GM15510 (cell line): ENCODE measurements around the gene MATN4.

ENCODE experiments used
- POLR2A ChIP-seq: IDR thresholded peaks from 3 replicates; pipeline ENCODE4 v1.6.1; 2011; ENCODE audit warnings: borderline replicate concordance; ENCODE audit not compliant: insufficient read length; ENCODE audit errors: extremely low read depth

MATN4 gene

GRCh38 chr20:45343532-45344167 is 35.6 kb upstream of the MATN4 start:
- TF ChIP-seq POLR2A: no peak

GRCh38 chr20:45342855-45343531 is 34.9 kb upstream of the MATN4 start:
- TF ChIP-seq POLR2A: no peak

DNA sequence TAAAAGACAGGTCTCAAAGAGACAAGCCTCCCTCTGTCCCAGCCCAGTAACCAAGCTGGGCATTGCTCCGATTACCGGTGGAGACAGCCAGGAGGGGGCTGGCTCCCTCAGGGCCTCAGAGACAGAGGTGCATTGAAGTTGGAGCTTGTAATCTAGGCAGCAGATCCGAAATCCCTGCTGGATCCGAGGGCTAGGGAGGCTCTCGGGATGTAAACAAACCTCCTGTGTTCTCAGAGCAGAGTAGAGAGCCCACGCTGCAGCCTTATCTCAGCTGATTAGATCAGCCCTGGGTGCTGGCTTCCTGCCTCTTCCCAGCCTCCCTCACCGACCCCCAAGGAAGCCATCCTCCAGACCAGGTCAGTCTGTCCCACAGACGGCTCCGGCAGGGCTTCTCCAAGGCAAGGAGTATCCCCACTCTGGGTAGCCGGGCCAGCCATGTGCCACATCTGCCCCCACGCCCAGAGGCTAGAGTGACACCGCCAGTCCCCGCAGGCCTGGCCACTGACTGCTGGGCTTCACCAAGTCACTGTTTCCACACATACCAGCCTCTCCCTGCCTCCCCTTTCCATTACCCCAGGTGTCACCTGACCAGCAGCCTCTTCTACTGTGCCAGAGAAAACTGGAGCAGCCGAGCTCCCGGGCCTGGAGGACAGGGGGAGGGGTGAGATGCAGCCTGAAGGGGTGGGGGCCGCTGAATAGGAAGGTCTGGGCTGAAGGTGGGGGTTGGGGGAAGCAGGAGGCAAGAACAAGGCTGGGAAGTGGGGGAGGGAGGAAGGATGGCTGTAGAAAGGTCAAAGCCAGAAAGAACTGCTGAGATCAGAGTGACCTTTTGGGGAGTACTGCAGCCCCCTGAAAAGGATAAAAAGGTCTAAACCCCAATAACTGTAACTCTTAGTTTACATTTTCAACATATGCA is 34.1 kb upstream of the MATN4 start:
- TF ChIP-seq POLR2A: no peak

DNA sequence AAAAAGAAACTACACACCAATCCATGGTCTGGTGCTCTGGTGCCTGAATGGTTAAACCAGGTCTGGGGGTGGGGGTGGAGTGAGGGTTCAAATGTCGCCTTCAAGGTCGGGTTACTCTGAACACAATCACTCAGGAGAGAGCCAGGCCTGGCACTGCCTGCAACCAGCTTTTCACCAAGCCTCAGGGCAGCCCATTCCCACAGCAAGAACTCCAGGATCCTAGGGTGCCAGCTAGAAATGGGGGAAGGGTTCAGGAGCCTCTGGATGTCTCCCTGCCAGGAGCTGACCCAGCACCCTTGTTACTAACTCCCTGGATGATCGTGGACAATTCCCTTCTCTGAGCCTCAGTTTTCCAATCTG is 33.5 kb upstream of the MATN4 start:
- no peak for TF ChIP-seq POLR2A

- TF ChIP-seq POLR2A: no peak
These were observed 32.9 kb upstream of the MATN4 start for GRCh38 chr20:45340951-45341350.

- TF ChIP-seq POLR2A: no peak
These were observed 32.2 kb upstream of the MATN4 start for GRCh38 chr20:45340236-45340847.

- no peak for TF ChIP-seq POLR2A
These were observed 31.7 kb upstream of the MATN4 start for GRCh38 chr20:45339799-45340198.

GRCh38 chr20:45339084-45339483 is 31.0 kb upstream of the MATN4 start:
- TF ChIP-seq POLR2A: no peak

DNA sequence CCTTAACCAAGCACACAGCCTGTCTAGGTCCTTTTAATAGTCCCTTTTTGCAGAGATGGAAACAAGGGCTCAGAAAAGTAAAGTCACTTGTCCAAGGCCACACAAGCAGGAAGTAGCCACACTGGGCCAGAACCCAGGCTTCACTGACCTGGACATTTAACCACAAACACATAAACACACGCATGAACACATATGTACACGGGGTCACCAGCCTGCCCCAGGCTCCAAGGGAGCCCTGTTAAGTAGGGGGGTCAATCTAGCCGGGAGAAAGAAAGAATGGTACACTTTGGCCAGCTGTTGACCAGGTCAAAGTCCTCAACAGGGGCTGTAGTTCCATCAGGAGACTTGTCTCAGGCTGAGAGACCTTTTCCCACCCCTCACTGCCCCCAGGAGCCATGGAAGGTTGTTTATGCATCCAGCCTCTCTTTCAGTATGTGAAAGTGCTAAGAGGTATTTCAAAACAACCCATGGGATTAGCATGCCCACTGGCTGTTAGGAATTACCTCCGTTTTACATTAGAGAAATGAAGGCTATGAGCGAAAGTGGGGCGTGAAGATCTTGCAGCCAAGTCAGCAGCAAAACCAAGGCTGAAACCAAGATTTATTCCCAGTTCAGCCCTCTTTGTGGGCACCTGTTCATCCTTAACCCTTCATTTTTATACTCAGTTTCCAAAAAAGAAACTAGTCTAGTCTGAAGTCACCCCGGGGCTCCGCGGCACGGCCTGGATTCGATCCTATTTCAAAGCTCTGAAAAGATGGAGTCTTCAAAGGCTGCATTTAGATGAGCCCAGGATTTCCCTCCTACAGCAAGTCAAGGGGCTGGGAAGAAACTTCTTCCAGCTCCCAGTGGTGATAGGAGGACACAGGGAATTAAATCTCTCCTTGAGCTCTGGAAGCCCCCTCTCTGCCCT is 30.3 kb upstream of the MATN4 start:
- TF ChIP-seq POLR2A: no peak

DNA sequence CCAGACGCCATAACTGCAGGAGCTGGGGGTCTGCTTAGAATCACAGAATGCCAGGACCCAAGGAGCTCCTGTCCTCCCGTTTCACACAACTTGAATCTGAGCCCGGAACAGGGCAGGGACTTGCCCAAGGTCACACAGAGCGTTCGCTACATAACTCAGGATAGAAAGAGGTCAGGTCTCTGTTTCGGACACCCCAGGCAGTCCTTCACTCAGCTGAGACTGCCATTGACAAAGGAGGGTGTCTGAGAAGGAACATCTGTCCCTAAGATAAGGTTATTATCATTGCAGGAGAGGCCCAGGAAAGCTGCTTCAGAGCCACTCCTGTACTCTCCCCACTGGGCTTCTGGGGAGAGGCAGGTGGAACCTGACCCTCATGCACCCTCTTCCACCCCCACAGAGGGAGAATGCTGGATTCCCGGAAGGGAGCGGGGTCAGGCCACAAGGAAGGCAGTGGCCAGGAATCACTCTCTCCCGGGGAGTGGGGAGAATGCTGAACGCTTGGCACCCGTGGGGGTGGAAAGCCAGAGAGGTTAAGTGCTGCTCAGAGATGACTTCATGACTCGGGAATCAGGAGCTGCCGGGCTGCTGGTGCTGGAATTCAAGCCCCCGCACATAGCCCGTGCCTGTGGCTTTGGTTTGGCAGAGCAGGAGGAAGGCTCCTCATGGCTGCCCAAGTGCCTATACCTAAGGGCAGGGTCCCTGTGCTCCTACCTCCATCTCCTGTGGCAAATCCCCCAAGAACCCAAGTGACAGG is 29.4 kb upstream of the MATN4 start:
- no peak for TF ChIP-seq POLR2A

DNA sequence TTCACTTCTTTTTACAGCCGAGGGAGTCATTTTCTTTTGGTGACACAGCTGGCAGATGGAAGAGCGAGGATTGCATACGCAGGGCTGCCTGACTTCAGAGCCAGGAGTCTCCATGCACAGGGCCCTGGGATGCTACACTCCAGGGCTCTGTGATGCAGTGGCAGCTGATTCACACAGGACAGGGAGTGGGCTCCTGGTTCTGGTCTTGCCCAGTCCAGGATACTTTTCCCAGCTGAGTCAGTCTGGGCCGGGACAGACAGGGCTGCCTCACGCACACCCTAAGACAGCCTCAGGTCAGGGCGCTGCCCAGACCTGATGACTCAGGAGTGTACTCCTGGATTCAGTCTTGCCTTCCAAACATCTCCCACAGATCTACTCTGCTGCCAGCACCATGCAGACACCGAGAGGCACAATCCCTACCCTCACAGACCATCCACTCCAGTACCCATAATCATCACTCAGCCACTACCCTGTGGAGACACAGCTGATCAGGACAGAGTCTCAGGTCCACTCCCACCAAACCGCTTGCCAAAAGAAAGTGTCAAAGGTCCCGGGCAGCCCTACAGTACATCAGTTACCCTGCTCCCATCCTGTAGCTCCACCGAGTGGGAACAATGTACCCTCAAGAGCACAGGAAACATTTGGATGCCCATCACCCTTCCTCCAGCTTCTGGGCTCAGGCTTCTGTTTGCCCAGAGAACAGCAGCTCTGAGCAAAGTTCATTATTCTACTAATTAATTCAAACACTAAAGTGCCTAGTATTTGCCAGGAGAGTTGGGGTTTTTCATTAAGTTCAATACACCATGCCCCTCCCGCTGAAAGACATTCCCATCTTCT is 28.6 kb upstream of the MATN4 start:
- no peak for TF ChIP-seq POLR2A

DNA sequence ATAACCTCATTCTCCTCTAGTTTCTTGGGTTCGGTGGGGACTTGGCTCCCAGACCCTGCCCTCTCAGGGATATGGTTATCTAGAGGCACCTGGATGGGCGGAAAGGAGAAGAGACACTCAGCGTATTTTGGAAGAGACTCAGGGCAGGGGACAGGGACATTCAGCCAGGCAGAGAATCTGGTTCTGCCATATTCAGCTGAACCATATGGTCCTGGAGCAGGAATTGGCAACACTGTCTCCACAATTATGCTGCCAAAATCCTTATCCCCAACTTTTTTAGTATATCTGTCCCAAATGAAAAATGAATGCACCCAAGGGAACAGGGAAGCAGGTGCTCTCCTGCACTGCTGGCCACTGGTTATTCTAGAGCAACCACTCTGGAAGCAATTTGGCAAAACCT is 22.4 kb upstream of the MATN4 start:
- TF ChIP-seq POLR2A: no peak
